GM12891 (cell line): ENCODE data around the gene CDK14.

Source experiments
- POLR2A ChIP-seq: IDR thresholded peaks from 2 replicates; pipeline ENCODE4 v1.6.1; 2011; ENCODE audit warnings: low read depth, low read length, control low read depth
- POLR2AphosphoS5 ChIP-seq: IDR thresholded peaks from 2 replicates; pipeline ENCODE4 v1.6.1; 2011; ENCODE audit warnings: low read depth, low read length, control low read depth

- TF ChIP-seq POLR2AphosphoS5 (no peak), POLR2A (no peak)
These were observed 268.0 kb downstream of the CDK14 start for GRCh38 chr7:90864088-90864487.
